HEK293 (cell line): ENCODE results near the gene BAIAP2.

ENCODE experiments used
- AEBP2 ChIP-seq: fragments of 450-650 bp; formaldehyde crosslinking; IDR thresholded peaks from 2 replicates; pipeline ENCODE4 v1.5.1; 2016; ENCODE audit warnings: missing biosample characterization, missing genetic modification characterization, borderline replicate concordance
- MYNN ChIP-seq: fragments of 450-650 bp; formaldehyde crosslinking; IDR thresholded peaks from 2 replicates; pipeline ENCODE4 v1.5.1; 2016; ENCODE audit warnings: missing biosample characterization, missing genetic modification characterization, borderline replicate concordance
- OSR2 ChIP-seq: fragments of 450-650 bp; formaldehyde crosslinking; IDR thresholded peaks from 2 replicates; pipeline ENCODE4 v1.5.1; 2016; ENCODE audit warnings: missing biosample characterization, missing genetic modification characterization
- REST ChIP-seq: fragments of 450-650 bp; formaldehyde crosslinking; IDR thresholded peaks from 2 replicates; pipeline ENCODE4 v1.5.1; 2016; ENCODE audit warnings: missing biosample characterization, missing genetic modification characterization
- SP3 ChIP-seq: fragments of 450-650 bp; formaldehyde crosslinking; IDR thresholded peaks from 2 replicates; pipeline ENCODE4 v1.5.1; 2016; ENCODE audit warnings: missing biosample characterization, missing genetic modification characterization
- TCF7L2 ChIP-seq: IDR thresholded peaks from 2 replicates; pipeline ENCODE4 v1.6.1; 2011; ENCODE audit warnings: low read depth, mild to moderate bottlenecking, inconsistent platforms, low read length, moderate library complexity, borderline replicate concordance
- WT1 ChIP-seq: fragments of 450-650 bp; formaldehyde crosslinking; IDR thresholded peaks from 2 replicates; pipeline ENCODE4 v1.5.1; 2016; ENCODE audit warnings: missing biosample characterization, missing genetic modification characterization
- ZBTB11 ChIP-seq: fragments of 450-650 bp; formaldehyde crosslinking; conservative IDR thresholded peaks from 2 replicates; pipeline ENCODE4 v1.5.1; 2016; ENCODE audit warnings: low read depth, missing biosample characterization, missing genetic modification characterization
- ZFP3 ChIP-seq: fragments of 450-650 bp; formaldehyde crosslinking; IDR thresholded peaks from 2 replicates; pipeline ENCODE4 v1.5.1; 2016; ENCODE audit warnings: low read depth, missing biosample characterization, missing genetic modification characterization
- ZNF16 ChIP-seq: fragments of 450-650 bp; formaldehyde crosslinking; IDR thresholded peaks from 2 replicates; pipeline ENCODE4 v1.5.1; 2016; ENCODE audit warnings: low read depth, missing biosample characterization, missing genetic modification characterization
- ZNF2 ChIP-seq: fragments of 450-650 bp; formaldehyde crosslinking; IDR thresholded peaks from 2 replicates; pipeline ENCODE4 v1.5.1; 2016; ENCODE audit warnings: missing biosample characterization, missing genetic modification characterization
- ZNF223 ChIP-seq: fragments of 450-650 bp; formaldehyde crosslinking; IDR thresholded peaks from 2 replicates; pipeline ENCODE4 v1.5.1; 2016; ENCODE audit warnings: missing biosample characterization, missing genetic modification characterization
- ZNF335 ChIP-seq: fragments of 450-650 bp; formaldehyde crosslinking; conservative IDR thresholded peaks from 2 replicates; pipeline ENCODE4 v1.5.1; 2016; ENCODE audit warnings: missing biosample characterization, missing genetic modification characterization
- ZNF398 ChIP-seq: fragments of 450-650 bp; formaldehyde crosslinking; IDR thresholded peaks from 2 replicates; pipeline ENCODE4 v1.5.1; 2017; ENCODE audit warnings: missing biosample characterization, missing genetic modification characterization
- ZNF433 ChIP-seq: fragments of 450-650 bp; formaldehyde crosslinking; IDR thresholded peaks from 2 replicates; pipeline ENCODE4 v1.5.1; 2016; ENCODE audit warnings: missing biosample characterization, missing genetic modification characterization, low read depth
- ZNF596 ChIP-seq: fragments of 450-650 bp; IDR thresholded peaks from 2 replicates; pipeline ENCODE4 v1.5.0; 2018; ENCODE audit warnings: missing biosample characterization, mild to moderate bottlenecking, missing genetic modification characterization, moderate library complexity
- ZNF629 ChIP-seq: fragments of 450-650 bp; formaldehyde crosslinking; IDR thresholded peaks from 2 replicates; pipeline ENCODE4 v1.5.1; 2017; ENCODE audit warnings: missing biosample characterization, missing genetic modification characterization
- ZNF692 ChIP-seq: fragments of 450-650 bp; formaldehyde crosslinking; IDR thresholded peaks from 2 replicates; pipeline ENCODE4 v1.5.1; 2016; ENCODE audit warnings: missing biosample characterization, missing genetic modification characterization
- ZNF777 ChIP-seq: fragments of 450-650 bp; formaldehyde crosslinking; IDR thresholded peaks from 2 replicates; pipeline ENCODE4 v1.5.1; 2017; ENCODE audit warnings: missing biosample characterization, missing genetic modification characterization, borderline replicate concordance
- TF ChIP-seq, protein P1 (sequence below): fragments of 450-650 bp; formaldehyde crosslinking; IDR thresholded peaks from 2 replicates; pipeline ENCODE4 v1.5.1; 2016; ENCODE audit warnings: missing biosample characterization, missing genetic modification characterization
- TF ChIP-seq, protein P2 (sequence below): fragments of 450-650 bp; formaldehyde crosslinking; IDR thresholded peaks from 2 replicates; pipeline ENCODE4 v1.5.1; 2016; ENCODE audit warnings: missing biosample characterization, missing genetic modification characterization

The BAIAP2 gene

DNA sequence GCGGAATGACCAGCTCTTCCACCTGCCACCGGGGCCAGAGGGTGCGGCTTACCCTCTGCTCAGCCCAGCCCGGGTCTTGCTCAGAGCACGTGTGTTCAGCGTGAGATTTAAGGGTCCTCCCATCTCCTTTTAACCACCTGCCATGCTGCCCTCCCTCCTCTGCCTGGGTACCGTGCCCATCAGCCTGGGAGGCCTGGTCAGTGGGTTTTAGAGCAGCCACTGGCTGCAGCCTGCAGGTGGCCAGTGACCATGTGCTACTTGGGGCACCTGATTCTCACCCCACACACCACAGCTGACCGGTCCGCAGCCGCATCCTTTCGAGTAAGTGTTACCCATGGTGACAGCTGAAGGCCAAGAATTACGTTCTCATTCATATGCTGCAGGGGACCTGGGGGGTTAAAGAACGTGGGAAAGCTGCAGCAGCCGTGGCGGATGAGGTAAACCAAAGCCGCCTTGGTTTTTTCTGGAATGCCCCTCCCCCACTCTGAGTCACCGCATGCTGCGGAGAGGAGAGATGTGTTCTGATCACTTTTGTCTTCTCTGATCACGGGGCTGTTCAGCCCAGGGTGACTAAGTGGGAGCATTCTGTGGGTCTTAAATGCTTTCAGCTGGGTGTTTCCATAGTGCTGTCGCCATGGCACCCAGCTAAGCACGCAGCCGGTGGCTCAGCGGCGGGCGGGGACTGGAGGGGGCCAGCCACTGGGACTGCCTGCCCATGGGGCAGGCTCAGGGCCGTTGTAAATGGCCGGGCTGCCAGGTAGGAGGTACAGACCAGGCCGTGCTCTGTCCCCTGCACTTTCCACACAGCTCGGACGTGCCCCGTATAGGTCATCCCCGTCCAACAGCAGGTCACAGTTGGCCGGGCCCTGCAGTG, 59.8 kb downstream of the BAIAP2 start (continued):
- TF ChIP-seq REST (tag by site-specific recombination) (no peak), ZNF335 (tag by site-specific recombination) (0 out of 2 replicates have a peak, but pooled peaks have one; percentile 36), SP3 (tag by site-specific recombination) (peak; percentile 66; the same call in 1 of the 2 replicates), ZNF629 (tag by site-specific recombination) (peak; percentile 94), ZNF692 (tag by site-specific recombination) (no peak), ZNF223 (no peak), ZNF2 (tag by site-specific recombination) (peak; percentile 52; the same call in 1 of the 2 replicates), ZFP3 (no peak), ZNF398 (tag by site-specific recombination) (peak; percentile 41; the same call in 1 of the 2 replicates), ZNF777 (tag by site-specific recombination) (no peak), ZNF16 (tag by site-specific recombination) (no peak), WT1 (tag by site-specific recombination) (peak; percentile 73), MYNN (tag by site-specific recombination) (peak; percentile 99), ZBTB11 (tag by site-specific recombination) (no peak), AEBP2 (tag by site-specific recombination) (no peak), OSR2 (tag by site-specific recombination) (peak; percentile 65), ZNF433 (no peak), ZNF596 (tag by site-specific recombination) (no peak), TCF7L2 (no peak)
- TF ChIP-seq, protein P1, sequence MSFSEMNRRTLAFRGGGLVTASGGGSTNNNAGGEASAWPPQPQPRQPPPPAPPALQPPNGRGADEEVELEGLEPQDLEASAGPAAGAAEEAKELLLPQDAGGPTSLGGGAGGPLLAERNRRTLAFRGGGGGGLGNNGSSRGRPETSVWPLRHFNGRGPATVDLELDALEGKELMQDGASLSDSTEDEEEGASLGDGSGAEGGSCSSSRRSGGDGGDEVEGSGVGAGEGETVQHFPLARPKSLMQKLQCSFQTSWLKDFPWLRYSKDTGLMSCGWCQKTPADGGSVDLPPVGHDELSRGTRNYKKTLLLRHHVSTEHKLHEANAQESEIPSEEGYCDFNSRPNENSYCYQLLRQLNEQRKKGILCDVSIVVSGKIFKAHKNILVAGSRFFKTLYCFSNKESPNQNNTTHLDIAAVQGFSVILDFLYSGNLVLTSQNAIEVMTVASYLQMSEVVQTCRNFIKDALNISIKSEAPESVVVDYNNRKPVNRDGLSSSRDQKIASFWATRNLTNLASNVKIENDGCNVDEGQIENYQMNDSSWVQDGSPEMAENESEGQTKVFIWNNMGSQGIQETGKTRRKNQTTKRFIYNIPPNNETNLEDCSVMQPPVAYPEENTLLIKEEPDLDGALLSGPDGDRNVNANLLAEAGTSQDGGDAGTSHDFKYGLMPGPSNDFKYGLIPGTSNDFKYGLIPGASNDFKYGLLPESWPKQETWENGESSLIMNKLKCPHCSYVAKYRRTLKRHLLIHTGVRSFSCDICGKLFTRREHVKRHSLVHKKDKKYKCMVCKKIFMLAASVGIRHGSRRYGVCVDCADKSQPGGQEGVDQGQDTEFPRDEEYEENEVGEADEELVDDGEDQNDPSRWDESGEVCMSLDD (tag by site-specific recombination) = no peak; the same call in 1 of the 2 replicates
- TF ChIP-seq, protein P2, sequence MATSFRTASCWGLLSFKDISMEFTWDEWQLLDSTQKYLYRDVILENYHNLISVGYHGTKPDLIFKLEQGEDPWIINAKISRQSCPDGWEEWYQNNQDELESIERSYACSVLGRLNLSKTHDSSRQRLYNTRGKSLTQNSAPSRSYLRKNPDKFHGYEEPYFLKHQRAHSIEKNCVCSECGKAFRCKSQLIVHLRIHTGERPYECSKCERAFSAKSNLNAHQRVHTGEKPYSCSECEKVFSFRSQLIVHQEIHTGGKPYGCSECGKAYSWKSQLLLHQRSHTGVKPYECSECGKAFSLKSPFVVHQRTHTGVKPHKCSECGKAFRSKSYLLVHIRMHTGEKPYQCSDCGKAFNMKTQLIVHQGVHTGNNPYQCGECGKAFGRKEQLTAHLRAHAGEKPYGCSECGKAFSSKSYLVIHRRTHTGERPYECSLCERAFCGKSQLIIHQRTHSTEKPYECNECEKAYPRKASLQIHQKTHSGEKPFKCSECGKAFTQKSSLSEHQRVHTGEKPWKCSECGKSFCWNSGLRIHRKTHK (tag by site-specific recombination) = no peak
